ENCODE measurements around the gene RAB11FIP4.

The RAB11FIP4 gene

GRCh38 chr17:31523862-31524730, 132.6 kb downstream of the RAB11FIP4 start:
- DNase-seq (ENCODE audit: low read depth in 2 of 2), result no peak

- DNase-seq (ENCODE audit: low read depth in 2 of 2), result peak; percentile 78 to 82
Observed at GRCh38 chr17:31524926-31525800, 133.7 kb downstream of the RAB11FIP4 start.

- no peak for DNase-seq (ENCODE audit: low read depth in 2 of 2)
Observed at GRCh38 chr17:31525801-31526549, 134.5 kb downstream of the RAB11FIP4 start.

- DNase-seq (ENCODE audit: low read depth in 2 of 2), result no peak
Observed at GRCh38 chr17:31527606-31528005, 136.1 kb downstream of the RAB11FIP4 start.

GRCh38 chr17:31528291-31528874, 136.9 kb downstream of the RAB11FIP4 start:
- no peak for DNase-seq (ENCODE audit: low read depth in 2 of 2)

GRCh38 chr17:31529841-31530251, 138.4 kb downstream of the RAB11FIP4 start:
- DNase-seq (ENCODE audit: low read depth in 2 of 2), result no peak

- no peak for DNase-seq (ENCODE audit: low read depth in 2 of 2)
Observed at GRCh38 chr17:31530391-31530985, 139.0 kb downstream of the RAB11FIP4 start.

- DNase-seq (ENCODE audit: low read depth in 2 of 2), result no peak
Observed at GRCh38 chr17:31531336-31531980, 140.0 kb downstream of the RAB11FIP4 start.

GRCh38 chr17:31532081-31532480, 140.6 kb downstream of the RAB11FIP4 start:
- no peak for DNase-seq (ENCODE audit: low read depth in 2 of 2)

GRCh38 chr17:31532526-31532925, 141.1 kb downstream of the RAB11FIP4 start:
- DNase-seq (ENCODE audit: low read depth in 2 of 2), result no peak

GRCh38 chr17:31533546-31534155, 142.2 kb downstream of the RAB11FIP4 start:
- DNase-seq (ENCODE audit: low read depth in 2 of 2), result no peak

GRCh38 chr17:31534223-31534888, 142.9 kb downstream of the RAB11FIP4 start:
- no peak for DNase-seq (ENCODE audit: low read depth in 2 of 2)

- no peak for DNase-seq (ENCODE audit: low read depth in 2 of 2)
Observed at GRCh38 chr17:31535581-31535981, 144.1 kb downstream of the RAB11FIP4 start.

- no peak for DNase-seq (ENCODE audit: low read depth in 2 of 2)
Observed at GRCh38 chr17:31536451-31536850, 145.0 kb downstream of the RAB11FIP4 start.

GRCh38 chr17:31537565-31538011, 146.1 kb downstream of the RAB11FIP4 start:
- DNase-seq (ENCODE audit: low read depth in 2 of 2), result no peak

- no peak for DNase-seq (ENCODE audit: low read depth in 2 of 2)
Observed at GRCh38 chr17:31538080-31538762, 146.7 kb downstream of the RAB11FIP4 start.

- no peak for DNase-seq (ENCODE audit: low read depth in 2 of 2)
Observed at GRCh38 chr17:31540602-31541307, 149.3 kb downstream of the RAB11FIP4 start.

- DNase-seq (ENCODE audit: low read depth in 2 of 2), result no peak
Observed at GRCh38 chr17:31541559-31541958, 150.1 kb downstream of the RAB11FIP4 start.
